H1 (cell line): ENCODE results near the gene FOXN4.

Source experiments
- BRCA1 ChIP-seq: IDR thresholded peaks from 2 replicates; pipeline ENCODE4 v1.6.1; 2012; ENCODE audit warnings: low read depth, low read length, improper control_type of control experiment
- CHD2 ChIP-seq: IDR thresholded peaks from 2 replicates; pipeline ENCODE4 v1.6.1; 2012; ENCODE audit warnings: low read length, improper control_type of control experiment
- EGR1 ChIP-seq: IDR thresholded peaks from 2 replicates; pipeline ENCODE4 v1.6.1; 2011; ENCODE audit warnings: low read depth, low read length, borderline replicate concordance
- EZH2 ChIP-seq: fragments of 200-600 bp; sonication (generic); IDR thresholded peaks from 2 replicates; pipeline ENCODE4 v1.7.1; 2012; ENCODE audit warnings: low read depth, mild to moderate bottlenecking, moderate library complexity, low read length, inconsistent platforms; ENCODE audit not compliant: severe bottlenecking
- NRF1 ChIP-seq: IDR thresholded peaks from 2 replicates; pipeline ENCODE4 v1.6.1; 2011; ENCODE audit warnings: mild to moderate bottlenecking, low read depth, low read length, improper control_type of control experiment
- POLR2AphosphoS5 ChIP-seq: IDR thresholded peaks from 2 replicates; pipeline ENCODE4 v1.6.1; 2011; ENCODE audit warnings: low read depth, low read length
- RAD21 ChIP-seq, 2 experiments: IDR thresholded peaks in 1 of 2; conservative IDR thresholded peaks in 1 of 2; 2 replicates each; pipeline ENCODE4 v1.6.1; 2011; ENCODE audit warnings: low read depth in 2 of 2, low read length in 2 of 2, improper control_type of control experiment in 1 of 2, inconsistent platforms in 1 of 2, mild to moderate bottlenecking in 1 of 2, moderate library complexity in 1 of 2
- RFX5 ChIP-seq: IDR thresholded peaks from 2 replicates; pipeline ENCODE4 v1.6.1; 2011; ENCODE audit warnings: low read depth, low read length, improper control_type of control experiment, borderline replicate concordance
- SIN3A ChIP-seq, 2 experiments: IDR thresholded peaks in 1 of 2; conservative IDR thresholded peaks in 1 of 2; 2 replicates each; pipeline ENCODE4 v1.6.1; 2011 to 2012; ENCODE audit warnings: low read length in 2 of 2, improper control_type of control experiment in 1 of 2, low read depth in 1 of 2, mild to moderate bottlenecking in 1 of 2
- ZNF274 ChIP-seq: IDR thresholded peaks from 2 replicates; pipeline ENCODE4 v1.7.0; 2012; ENCODE audit warnings: low read length, borderline replicate concordance; ENCODE audit errors: extremely low read depth
- TF ChIP-seq, protein P1 (sequence below), 3 experiments: IDR thresholded peaks; 1 replicate in 2 of 3; 2 replicates in 1 of 3; pipeline versions ENCODE4 v1.5.1 to v1.6.1; 2011; ENCODE audit warnings: low read length in 3 of 3, mild to moderate bottlenecking in 3 of 3, inconsistent platforms in 2 of 3, low read depth in 1 of 3, moderate library complexity in 1 of 3; ENCODE audit not compliant: insufficient read depth in 1 of 3; ENCODE audit errors: control extremely low read depth in 1 of 3
- TF ChIP-seq, protein P2 (sequence below): IDR thresholded peaks from 2 replicates; pipeline ENCODE4 v1.6.1; 2012; ENCODE audit warnings: inconsistent platforms

DNA sequence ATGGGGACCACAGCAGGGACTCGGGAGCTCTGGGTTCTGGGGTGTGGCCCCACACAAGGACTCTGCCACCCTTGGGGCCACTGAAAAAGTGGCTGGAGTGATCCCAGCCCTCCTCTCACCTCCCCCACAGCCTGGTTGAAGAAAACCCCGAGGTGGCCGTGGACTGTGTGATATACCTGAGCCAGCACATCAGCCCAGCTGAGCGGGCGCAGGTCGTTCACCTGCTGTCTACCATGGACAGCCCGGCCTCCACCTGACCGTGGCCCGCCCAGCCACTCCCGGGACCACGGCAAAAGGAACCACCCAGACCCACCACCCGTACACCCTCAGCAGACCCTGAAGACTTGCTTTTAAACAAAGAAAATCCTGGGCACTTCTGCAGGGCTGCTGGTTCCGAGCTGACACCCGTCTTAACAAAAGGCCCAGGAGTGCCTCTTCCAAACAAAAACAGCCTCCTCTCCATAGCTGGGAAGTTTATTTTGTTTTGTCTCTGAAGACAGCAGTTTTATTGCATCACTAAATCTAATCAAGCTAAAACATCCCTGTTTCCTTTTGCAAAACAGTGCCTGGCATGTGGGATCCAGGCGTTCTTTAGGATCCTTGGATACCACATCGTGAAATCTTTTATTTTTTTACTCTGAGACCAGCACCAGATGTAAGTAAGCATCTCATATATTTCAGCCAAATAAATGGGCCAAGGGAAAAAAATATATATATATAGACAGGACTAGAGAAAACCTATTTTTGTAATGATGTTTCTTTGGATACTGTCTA lies 42.8 kb downstream of the FOXN4 start:
- TF ChIP-seq CHD2, result no peak
- TF ChIP-seq, protein P1, sequence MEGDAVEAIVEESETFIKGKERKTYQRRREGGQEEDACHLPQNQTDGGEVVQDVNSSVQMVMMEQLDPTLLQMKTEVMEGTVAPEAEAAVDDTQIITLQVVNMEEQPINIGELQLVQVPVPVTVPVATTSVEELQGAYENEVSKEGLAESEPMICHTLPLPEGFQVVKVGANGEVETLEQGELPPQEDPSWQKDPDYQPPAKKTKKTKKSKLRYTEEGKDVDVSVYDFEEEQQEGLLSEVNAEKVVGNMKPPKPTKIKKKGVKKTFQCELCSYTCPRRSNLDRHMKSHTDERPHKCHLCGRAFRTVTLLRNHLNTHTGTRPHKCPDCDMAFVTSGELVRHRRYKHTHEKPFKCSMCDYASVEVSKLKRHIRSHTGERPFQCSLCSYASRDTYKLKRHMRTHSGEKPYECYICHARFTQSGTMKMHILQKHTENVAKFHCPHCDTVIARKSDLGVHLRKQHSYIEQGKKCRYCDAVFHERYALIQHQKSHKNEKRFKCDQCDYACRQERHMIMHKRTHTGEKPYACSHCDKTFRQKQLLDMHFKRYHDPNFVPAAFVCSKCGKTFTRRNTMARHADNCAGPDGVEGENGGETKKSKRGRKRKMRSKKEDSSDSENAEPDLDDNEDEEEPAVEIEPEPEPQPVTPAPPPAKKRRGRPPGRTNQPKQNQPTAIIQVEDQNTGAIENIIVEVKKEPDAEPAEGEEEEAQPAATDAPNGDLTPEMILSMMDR (IDR thresholded peaks at IDR 0.05; ENCODE audit: control extremely low read depth in 1 of 3, insufficient read depth in 1 of 3, low read depth in 1 of 3, low read length in 3 of 3), result no peak
- no peak for TF ChIP-seq ZNF274
- no peak for TF ChIP-seq EZH2
- TF ChIP-seq POLR2AphosphoS5, result no peak
- no peak for TF ChIP-seq SIN3A (conservative IDR thresholded peaks at IDR 0.05 in 1 of 2, IDR thresholded peaks at IDR 0.05 in 1 of 2; ENCODE audit: low read depth in 1 of 2, low read length in 2 of 2)
- TF ChIP-seq NRF1, result no peak
- TF ChIP-seq, protein P2, sequence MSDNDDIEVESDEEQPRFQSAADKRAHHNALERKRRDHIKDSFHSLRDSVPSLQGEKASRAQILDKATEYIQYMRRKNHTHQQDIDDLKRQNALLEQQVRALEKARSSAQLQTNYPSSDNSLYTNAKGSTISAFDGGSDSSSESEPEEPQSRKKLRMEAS, result no peak
- TF ChIP-seq BRCA1, result no peak
- no peak for TF ChIP-seq EGR1
- TF ChIP-seq RAD21 (IDR thresholded peaks at IDR 0.05 in 1 of 2, conservative IDR thresholded peaks at IDR 0.05 in 1 of 2; ENCODE audit: low read depth in 2 of 2, low read length in 2 of 2), result no peak
- TF ChIP-seq RFX5, result no peak
